Activated naive CD4-positive, alpha-beta T cell treated with anti-CD3 and anti-CD28 coated beads, Interleukin-2, amount 50 U/mL, for 16 hours (primary cell): Measurements from ENCODE around the gene KPNB1.
"Not testable (repeated sequence)": the region's sequence is repeated elsewhere in the genome, so short reads cannot be mapped to it uniquely, and the experiment has no call there.

Source experiments
- DNase-seq: peaks from one replicate; pipeline ENCODE4 v3.0.0-alpha.2; 2020

The KPNB1 gene

DNA sequence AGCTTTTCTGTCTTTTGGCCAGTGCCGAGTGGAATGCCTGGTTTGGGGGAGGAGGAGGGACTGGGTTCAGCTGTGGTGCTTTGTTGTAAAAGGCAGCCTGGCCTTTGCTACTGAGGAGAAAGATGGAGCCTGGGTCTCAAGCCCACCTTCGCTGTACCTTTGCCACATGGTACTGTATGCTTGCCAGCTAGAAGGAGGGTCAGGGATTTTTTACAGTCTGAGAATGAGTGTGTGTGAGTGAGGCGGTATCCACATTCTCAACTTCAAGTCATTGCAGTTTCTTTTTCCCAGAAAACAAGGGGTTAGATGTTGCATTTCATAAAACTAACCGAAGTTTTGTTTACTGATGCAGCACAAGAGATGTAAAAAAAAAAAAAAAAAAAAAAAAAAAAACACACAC is 33.0 kb downstream of the KPNB1 start:
- not testable (repeated sequence) for DNase-seq

DNA sequence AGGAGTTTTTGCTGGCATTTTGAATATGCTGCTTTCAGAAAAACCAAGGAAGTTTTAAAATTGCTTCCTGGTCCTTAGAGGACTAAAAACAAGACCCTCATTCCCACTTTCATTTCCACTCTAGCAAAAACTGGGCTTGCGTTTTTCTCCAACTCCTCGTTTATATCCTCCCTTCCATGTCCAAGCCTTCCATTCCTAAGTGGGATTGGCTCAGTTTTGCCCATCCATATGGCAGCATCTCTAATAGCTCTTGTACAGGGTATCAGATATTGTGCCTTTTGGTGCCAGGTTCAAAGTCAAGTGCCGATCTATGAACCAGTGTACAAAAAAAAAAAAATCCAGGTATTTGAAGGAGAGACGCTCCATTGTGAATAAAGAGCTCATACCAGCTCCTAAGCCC is 34.3 kb downstream of the KPNB1 start:
- DNase-seq, result no peak

DNA sequence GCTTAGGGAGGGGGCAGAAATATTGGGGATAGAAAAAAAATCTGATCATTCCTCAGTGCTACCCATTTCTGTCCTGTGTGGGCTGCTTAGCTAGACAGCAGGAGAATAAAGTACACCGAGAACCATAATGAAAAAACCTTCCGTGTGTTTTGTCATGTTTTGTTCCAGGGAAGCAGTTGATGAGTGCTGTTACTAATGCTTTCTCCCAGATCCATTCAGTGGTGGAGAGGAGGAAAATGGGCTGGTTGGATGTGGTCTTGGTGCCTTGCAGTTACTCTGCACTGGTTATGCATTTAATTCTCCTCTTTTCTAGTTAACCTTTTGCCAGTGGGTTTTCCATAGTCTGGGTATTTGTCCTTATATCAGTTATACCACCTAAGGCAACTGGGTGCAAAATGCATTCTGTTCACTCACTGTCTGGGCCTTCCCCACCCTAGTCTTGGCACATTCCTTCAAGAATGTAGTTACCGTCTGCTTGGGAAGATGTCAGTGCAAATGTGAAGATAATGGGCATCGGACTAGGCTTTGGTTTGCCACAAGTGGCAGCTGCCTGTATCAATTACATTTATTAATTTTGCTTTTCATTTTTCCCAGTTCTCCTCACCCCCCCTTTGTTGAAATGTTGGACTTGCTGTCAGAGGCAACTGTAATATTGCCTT is 34.9 kb downstream of the KPNB1 start:
- DNase-seq, result no peak

DNA sequence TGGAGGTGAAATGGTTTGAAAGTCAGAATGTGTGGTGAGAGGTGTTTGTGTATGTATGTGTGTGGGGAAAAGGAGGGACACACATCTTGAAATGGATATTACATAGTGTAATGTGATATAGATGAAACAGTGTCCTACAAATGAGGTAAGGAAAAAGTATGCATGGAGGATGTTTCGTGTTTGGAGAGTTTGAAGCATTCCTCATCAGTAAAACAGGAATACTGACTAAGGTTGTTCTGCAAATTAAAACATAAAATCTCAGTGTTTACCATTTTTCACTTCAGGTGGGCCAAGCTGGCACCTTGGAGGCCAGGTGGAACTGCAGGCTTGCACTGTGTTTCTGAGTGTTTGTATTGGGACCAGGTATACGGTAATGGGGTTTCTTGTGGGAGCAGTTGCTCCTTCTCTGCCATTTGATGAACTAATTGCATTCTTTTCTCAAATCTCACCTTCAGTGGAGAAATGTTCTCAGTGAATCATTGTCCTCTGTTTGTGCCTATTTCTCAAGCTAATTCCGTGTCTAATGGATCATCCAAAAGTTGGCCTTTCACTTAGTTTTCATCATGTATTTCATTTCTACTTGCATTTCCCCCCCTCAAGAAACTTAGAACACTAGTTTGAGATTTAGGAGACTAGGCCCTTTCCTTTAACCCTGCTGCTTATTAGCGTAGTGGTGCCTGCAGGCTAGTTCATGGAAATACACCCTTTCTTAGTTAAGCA is 36.0 kb downstream of the KPNB1 start:
- DNase-seq, result no peak

DNA sequence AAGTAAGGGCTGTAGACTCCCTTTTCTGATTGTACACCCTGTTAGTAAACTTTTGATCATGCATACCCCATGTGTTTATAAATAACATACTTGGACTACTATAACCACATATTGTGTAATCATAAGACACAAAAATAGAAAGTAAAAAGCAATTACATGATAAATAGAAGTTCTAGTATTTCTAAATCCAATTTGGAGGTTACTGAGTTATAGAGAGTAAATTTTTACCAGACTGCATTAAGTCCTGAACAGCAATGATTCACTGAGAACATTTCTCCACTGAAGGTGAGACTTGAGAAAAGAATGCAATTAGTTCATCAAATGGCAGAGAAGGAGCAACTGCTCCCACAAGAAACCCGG is 36.5 kb downstream of the KPNB1 start:
- no peak for DNase-seq

DNA sequence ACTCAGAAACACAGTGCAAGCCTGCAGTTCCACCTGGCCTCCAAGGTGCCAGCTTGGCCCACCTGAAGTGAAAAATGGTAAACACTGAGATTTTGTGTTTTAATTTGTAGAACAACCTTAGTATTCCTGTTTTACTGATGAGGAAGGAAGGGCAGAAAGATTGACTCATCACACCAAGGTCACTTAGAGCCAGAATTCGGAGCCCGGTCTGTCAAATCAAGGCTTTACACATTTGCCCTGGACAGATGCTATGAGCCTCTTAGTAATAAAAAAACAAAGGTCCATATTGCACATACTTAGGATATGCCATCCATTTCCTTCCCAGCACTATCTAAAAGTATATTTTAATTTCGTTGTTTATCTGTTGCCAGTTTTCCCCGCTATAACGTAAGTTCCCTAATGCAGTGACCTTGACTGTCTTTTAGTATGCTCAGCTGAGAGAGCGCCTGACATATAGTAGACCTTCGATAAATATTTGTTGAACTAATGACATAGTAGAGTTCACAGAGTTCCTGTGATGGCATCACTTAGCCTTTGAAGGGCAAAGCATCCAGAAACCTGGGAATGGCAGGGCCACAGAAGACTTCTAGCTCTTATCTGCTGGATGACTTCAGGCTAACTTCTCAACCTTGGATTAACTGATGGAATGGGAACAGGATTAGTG is 37.1 kb downstream of the KPNB1 start:
- no peak for DNase-seq

DNA sequence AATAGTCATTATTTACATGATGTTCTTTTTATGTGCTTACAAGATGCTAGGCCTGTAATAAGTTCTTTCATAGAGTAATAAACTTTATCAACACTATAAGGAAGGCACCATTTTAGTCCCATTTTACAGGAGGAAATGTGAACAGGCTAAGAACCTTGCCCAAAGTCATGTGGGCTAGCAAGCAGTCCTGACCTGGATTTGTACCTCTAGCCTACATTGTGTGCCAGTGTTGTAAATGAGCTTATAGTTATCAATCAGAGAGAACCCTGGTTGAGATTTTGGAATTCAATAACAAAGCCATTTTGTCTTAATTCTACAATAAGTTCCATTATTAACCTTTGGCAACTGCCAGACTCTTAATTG is 37.6 kb downstream of the KPNB1 start:
- DNase-seq, result no peak

DNA sequence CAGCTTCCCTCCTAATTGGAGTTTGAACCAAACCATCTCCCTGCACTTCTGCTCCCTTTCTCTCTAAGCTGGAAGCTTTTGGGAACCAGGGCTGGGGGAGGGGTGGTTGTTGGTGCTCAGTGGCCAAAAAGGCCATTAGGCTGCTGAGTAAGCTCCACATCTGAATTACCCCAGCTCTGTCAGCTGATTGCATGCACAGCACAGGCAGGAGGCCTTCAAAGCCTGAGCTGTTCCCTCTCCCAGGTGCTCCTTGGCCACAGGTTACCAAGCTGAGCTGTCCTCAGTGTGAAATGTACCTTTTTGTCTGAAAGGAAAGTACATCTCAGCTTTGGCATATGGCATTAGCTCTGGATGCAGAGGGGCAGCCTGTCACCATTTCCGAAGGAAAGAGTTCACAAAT is 38.0 kb downstream of the KPNB1 start:
- no peak for DNase-seq

DNA sequence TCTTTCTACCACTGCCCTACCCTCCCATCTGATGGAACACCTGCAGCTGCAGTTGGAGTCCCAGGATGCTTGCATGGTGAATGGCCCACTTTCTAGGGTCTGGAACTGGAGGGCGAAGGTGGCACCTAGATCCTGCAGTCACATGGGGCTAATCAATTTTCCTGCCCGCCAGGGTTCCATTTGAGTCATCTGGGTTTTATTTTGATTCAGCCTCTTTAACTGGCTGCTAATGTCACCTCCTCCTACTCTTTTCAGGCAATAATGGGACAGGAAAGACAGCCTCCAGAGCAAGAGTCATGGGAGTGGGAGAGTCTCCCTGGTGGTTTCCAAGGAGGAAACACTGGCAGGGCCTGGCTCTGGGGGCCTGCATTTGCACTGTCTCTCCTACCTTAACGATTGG is 40.4 kb downstream of the KPNB1 start:
- DNase-seq, result no peak

DNA sequence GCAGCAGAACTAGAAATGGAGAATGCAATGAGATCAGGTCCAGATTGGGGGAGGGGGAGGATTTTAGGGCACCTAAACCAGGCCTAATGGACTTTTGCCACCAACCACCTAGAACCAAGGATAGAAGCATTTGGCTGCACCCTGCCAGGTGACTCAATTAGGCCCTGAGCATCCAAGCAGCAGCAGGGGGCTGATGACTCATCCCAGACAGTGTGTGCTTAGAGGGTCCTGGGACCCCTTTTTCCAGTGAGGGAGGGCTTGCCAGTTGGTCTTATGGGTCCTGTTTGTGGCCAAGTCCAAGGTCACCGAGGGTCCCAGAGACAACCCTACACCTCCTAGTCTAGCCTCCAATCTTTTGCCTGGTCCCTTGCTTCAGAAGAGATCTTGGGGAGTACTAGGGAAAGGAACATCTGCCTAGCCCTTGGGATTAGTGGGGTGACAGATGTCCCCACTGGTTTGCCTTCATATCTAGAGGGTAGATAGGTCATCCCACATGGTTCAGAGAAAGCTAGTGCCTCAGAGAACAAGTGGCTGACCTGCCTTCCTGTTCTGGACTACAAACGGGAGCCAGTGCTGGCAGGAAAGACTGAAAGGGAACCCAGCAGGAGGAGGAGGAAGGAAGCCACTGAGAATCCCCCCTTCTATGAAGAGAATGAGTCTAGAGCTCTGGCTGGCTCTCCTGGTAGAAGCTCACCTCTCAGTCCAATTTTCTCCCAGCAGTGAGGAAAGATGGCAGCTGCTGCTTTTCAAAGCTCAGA is 42.6 kb downstream of the KPNB1 start:
- no peak for DNase-seq

DNA sequence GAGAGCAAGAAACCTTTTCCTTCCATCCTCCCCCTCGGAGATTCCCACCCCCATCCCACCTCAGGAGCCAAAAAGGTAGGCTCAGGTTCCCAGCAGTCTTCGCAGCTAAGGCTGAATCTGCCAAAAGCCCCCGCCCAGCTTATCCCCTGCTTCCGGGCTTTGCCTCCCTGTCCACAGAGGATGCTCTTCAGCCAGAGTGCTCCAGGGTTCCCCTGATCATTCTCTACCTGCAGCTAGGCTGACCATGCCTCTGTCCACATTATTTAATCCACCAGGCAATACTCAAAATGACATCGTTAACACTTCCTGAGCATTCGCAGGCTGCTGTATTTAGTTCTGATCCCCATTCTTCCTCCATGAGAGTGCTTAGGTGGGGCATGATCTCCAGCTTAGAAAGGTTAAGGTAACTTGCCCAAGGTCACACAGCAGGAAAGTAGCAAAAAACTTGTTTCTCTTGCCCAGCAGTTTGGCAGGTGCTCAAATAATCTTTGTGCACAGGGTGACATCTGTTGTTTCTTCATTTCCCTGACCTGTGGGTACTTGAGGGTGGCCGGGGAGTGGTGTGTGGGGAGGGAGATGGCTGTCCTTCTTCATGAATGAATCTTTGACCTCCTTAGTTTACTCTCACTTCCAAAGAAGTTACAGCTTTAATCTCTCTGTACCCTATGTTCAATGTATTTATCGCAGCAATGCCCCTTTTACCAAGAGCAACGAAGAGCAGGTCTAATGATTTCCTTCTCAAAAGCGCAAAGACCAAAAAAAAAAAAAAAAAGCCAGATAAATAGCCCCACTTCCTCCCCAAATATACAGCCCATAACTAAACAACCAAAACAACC is 43.4 kb downstream of the KPNB1 start:
- DNase-seq, result no peak

DNA sequence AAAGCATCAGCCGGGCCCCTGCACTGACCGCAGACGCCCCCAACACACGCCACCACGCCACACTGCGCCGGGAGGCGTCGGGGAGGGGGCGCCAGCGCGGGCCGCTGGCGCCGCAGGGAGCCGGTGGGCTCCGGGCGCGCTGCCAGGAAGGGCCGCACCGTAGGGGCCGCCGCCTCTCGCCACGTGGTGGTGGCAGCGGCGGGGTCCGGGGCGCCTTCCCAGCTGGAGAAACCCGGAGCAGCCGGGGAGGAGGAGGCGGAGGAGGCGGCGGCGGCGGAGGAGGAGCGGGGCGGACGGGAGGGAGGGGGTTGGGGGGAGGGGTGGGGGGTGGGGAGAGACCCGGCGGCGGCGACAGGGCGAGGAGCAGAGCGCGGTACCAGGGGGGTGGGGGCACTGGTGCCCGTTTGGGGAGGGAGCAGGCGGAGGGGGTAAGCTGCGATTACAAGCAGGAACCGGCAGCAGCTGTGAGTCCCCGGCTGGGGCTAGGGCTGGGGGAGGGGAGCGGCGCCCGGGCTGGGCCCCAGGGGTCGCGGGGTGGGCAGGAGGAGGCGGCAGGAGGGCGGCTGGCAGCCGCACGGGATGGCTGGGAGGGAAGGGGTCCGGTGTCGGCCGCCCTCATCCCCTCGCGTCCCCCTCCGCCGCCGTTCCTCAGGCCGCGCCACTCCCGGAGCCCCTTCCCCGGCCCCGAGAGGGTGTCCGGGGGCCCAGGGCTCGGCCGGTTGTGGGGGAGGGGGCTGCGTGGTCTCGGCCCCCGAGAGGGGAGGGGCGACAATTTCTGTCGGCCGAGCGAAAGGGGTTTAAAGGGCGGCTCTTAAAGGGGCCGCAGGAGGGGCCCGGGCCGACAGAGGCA is 44.2 kb downstream of the KPNB1 start, which contains the start of gene TBKBP1:
TBKBP1 (plus strand) TSS at position 431 of the 850 bp plus-strand sequence. CDS start 1,952 bp downstream, outside the sequence.
- peak; percentile 70 for DNase-seq

DNA sequence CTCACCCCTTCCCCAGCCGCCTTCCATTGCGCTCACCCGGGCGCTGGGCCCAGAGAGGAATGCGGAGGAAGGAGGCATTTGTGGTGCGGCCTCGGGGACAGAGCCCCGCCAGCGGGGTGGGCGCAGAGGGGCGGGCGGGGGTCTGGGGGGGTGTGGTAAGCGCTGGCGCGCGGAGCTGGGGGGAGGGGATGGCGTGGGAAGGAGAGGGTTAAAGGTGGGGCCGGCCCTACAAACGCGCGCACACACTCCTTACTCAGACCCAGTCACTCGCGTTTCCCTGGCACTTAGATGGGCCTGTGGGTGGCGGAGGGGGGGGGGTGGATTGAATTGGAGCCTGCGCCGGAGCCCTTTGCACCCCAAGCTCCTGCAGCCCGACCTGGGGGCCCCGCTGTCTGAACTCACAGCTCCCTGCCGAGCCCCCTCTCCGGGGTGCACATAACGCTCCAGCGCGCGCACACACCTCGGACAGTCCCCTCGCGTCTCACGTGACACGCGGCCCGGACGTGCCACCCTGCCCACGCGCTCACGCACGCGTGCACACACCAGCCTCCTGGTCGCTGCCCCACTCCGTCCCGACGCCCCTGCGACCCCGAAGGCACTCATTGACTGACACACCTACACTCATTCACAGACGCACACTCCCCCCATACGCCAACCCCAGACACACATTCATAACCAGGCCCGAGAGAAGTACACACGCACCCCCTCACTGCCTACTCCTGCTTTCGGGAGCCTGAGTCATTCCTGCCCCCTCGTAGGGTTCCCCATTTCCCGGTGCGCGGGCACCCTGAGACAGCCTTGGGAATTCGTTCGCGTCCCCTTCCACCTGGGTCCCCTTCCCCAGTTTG is 45.1 kb downstream of the KPNB1 start:
- DNase-seq, result peak; percentile 67

DNA sequence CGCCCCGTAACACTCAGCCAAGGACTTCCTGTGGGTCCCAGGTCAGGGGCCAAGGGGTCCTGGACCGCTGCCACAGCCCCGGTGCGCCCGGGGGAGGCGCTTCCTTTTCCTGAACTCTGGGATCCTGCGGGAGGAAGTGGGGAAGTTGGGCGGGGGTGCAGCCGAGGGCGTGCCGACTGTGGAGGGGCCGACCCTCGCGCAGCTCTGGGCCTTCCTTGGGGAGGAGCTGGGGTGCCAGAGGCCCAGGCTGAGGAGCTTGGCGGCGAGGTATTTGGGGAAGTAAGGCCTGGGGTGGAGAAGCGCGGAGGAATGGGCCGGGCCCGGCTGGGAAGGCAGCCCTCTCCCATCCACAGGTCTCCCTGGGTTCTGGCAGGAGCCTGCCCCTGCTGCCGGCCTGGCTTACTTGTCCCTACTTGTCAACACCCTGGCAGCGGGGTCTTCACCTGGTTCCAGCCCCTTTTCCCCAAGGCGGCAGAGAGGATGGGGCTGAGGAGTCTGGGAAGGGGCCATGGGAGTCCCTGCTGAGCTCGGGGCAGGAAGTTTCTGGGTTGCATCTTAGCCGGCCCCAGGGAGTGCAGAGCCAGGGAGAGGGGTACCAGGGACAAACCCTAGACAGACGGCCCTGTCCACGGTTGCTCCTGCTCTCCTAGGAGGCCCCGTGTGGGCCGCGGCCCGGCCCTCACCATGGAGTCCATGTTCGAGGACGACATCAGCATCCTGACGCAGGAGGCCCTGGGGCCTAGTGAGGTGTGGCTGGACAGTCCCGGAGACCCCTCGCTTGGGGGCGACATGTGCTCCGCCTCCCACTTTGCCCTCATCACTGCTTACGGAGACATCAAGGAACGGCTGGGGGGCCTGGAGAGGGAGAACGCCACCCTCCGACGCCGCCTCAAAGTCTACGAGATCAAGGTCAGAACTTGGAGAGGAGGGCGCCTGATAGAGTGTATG is 46.0 kb downstream of the KPNB1 start:
- no peak for DNase-seq

DNA sequence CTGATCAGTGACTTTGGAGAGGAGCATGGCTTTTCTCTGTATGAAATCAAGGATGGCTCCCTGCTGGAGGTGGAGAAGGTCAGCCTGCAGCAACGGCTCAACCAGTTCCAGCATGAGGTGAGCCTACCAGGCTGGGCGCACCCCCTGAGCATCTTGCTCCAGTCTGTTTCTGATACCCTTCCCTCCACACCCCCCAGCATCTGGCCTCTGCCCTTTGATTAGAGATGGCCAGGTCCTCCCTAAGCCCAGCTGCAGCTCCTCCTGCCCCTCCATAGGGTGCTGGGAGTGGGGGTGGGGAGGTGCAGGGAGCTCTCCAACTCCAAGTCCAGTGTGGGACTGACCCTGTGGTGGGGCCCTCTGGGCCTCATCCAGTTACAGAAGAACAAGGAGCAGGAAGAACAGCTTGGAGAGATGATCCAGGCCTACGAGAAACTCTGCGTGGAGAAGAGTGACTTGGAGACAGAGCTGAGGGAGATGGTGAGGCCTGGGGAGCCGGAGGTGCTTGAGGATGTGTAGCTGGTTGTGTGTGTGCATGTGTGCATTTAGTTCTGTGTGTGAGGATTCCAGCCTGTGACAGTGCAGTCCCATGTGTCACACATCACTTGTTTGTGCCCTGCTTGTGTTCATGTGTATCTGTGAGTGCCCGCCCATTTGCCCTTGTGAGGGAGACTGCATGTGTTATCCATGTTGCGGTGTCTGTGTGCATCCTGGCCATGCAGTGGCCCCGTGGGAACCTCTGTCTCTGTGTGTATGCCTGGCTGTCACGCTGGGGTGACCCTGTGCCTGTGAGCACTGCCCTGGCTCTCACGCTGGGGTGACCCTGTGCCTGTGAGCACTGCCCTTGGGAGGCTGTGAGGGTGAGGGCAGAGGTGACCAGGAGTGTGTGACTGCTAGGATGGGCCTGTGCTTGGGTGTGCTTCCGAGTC is 47.3 kb downstream of the KPNB1 start:
- DNase-seq, result no peak

DNA sequence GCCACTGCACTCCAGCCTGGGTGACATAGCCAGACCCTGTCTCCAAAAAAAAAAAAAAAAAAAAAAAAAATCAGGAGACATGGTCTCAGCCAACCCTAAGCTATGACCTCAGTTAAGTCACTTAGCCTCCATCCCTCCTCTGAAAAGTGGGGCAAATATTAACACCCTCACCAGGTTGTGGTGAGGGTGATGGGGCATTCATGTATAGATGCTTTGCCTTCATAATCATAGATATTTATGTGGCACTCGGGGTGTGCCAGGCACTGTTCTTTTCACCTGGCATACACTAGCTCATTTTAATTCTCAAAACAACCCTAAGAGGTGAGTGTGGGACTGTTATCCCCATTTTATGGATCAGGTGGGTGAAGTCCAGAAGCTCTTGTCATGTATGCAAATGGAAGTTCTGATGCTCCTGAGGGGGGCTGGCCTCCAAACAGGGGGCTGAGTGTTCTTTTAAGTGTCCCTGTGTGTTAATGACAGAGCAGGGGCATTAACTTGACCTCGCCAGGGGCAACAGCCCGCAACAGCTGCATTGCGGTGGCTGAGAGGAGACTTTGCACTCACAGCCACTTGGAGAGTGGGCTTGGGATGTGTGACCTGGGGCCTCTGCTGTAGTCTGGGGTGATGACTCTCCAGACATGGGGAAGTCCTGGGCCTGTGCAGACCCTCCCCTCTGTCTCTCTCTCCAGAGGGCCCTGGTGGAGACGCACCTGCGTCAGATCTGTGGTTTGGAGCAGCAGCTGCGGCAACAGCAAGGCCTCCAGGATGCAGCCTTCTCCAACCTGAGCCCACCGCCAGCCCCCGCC is 48.4 kb downstream of the KPNB1 start:
- DNase-seq, result no peak
